IMR-90 (cell line): ENCODE measurements around the gene CITED4. TPM values are rescaled to one million over a fixed set of nuclear protein-coding genes. Genes with fewer than 3 reads are reported as not detected.

Experiments used
- ATAC-seq: fragments of 200-7000 bp; cut with Tn5 transposase; 2 replicates; pipeline ENCODE4 v1.9.1; 2020; ENCODE audit warnings: low read depth, mild to moderate bottlenecking, moderate library complexity
- BruUV-seq: library from RNA; stranded (reverse); fragments of 400-500 nt; replicated peaks from 2 replicates; lab custom pipeline; 2021; lab: Mats Ljungman, UMichigan
- CTCF ChIA-PET: fragments of 300-600 bp; formaldehyde crosslinking; extraction: SDS; loops from one replicate; lab custom pipeline; 2021; ENCODE audit warnings: antibody characterized with exemption; lab: Yijun Ruan, JAX
- POLR2A ChIA-PET: fragments of 300-600 bp; sonication (Branson Sonifier 250); formaldehyde crosslinking; loops from one replicate; lab custom pipeline; 2022; ENCODE audit warnings: antibody characterized with exemption; ENCODE audit not compliant: unreplicated experiment; lab: Charles Lee
- DNase-seq: peaks from one replicate; pipeline ENCODE4 v3.0.0; 2013
- H2AFZ ChIP-seq: replicated peaks from 2 replicates; pipeline ENCODE3; 2013; ENCODE audit warnings: low read length, mild to moderate bottlenecking; ENCODE audit not compliant: poor library complexity
- H2AK5ac ChIP-seq: 2 replicates; pipeline ENCODE4 v1.6.1; 2013; ENCODE audit warnings: low read depth, low read length, inconsistent platforms
- H2AK9ac ChIP-seq: replicated peaks from 2 replicates; pipeline ENCODE3; 2013; ENCODE audit warnings: mild to moderate bottlenecking, low read depth, low read length, moderate library complexity; ENCODE audit not compliant: poor library complexity
- H2BK120ac ChIP-seq: 2 replicates; pipeline ENCODE4 v1.6.1; 2013; ENCODE audit warnings: low read depth, low read length, inconsistent platforms
- H2BK15ac ChIP-seq: 3 replicates; pipeline ENCODE4 v1.6.1; 2013; ENCODE audit warnings: low read depth, low read length, inconsistent platforms
- H2BK20ac ChIP-seq: 2 replicates; pipeline ENCODE4 v1.6.1; 2013; ENCODE audit warnings: low read depth, mild to moderate bottlenecking, inconsistent platforms, low read length, moderate library complexity
- H2BK5ac ChIP-seq: 2 replicates; pipeline ENCODE4 v1.6.1; 2013; ENCODE audit warnings: mild to moderate bottlenecking, low read depth, low read length, inconsistent platforms; ENCODE audit not compliant: poor library complexity, severe bottlenecking
- H3K14ac ChIP-seq: replicated peaks from 2 replicates; pipeline ENCODE4 v1.6.1; 2013; ENCODE audit warnings: low read depth, low read length, inconsistent platforms
- H3K18ac ChIP-seq: 2 replicates; pipeline ENCODE4 v1.6.1; 2013; ENCODE audit warnings: low read depth, low read length, control low read depth
- H3K23ac ChIP-seq: 2 replicates; pipeline ENCODE4 v1.6.1; 2013; ENCODE audit warnings: low read depth, low read length, inconsistent platforms
- H3K27ac ChIP-seq: 2 replicates; pipeline ENCODE4 v1.5.1; 2013; ENCODE audit warnings: mild to moderate bottlenecking, control low read depth, low read length; ENCODE audit not compliant: insufficient read depth
- H3K27me3 ChIP-seq: 2 replicates; pipeline ENCODE4 v1.6.1; 2013; ENCODE audit warnings: low read length; ENCODE audit not compliant: control insufficient read depth, insufficient read depth
- H3K36me3 ChIP-seq: 2 replicates; pipeline ENCODE4 v1.6.1; 2013; ENCODE audit warnings: low read length, mixed read lengths; ENCODE audit not compliant: control insufficient read depth, insufficient read depth
- H3K4ac ChIP-seq: 2 replicates; pipeline ENCODE4 v1.6.1; 2013; ENCODE audit warnings: low read depth, low read length, inconsistent platforms
- H3K4me1 ChIP-seq: 2 replicates; pipeline ENCODE4 v1.6.1; 2013; ENCODE audit warnings: low read length, mixed read lengths; ENCODE audit not compliant: control insufficient read depth, insufficient read depth
- H3K4me2 ChIP-seq: 2 replicates; pipeline ENCODE4 v1.6.1; 2013; ENCODE audit warnings: low read depth, mild to moderate bottlenecking, control low read depth, low read length, moderate library complexity
- H3K4me3 ChIP-seq: 2 replicates; pipeline ENCODE4 v1.5.1; 2013; ENCODE audit warnings: low read depth, mild to moderate bottlenecking, control low read depth, low read length, moderate library complexity; ENCODE audit not compliant: insufficient read depth
- H3K56ac ChIP-seq: 2 replicates; pipeline ENCODE4 v1.6.1; 2013; ENCODE audit warnings: low read length, inconsistent platforms; ENCODE audit not compliant: insufficient read depth; ENCODE audit errors: extremely low read depth
- H3K79me1 ChIP-seq, 2 experiments: 2 replicates each; pipeline ENCODE4 v1.6.1; 2013; ENCODE audit warnings: low read length in 2 of 2, inconsistent platforms in 1 of 2, low read depth in 1 of 2
- H3K9ac ChIP-seq: 2 replicates; pipeline ENCODE4 v1.6.1; 2013; ENCODE audit warnings: low read depth, low read length, control low read depth
- H3K9me1 ChIP-seq: 2 replicates; pipeline ENCODE4 v1.6.1; 2013; ENCODE audit warnings: low read length, inconsistent platforms; ENCODE audit not compliant: insufficient read depth
- H3K9me3 ChIP-seq: 2 replicates; pipeline ENCODE4 v1.6.1; 2013; ENCODE audit warnings: low read length; ENCODE audit not compliant: control insufficient read depth, insufficient read depth
- H4K20me1 ChIP-seq: 2 replicates; pipeline ENCODE4 v1.6.1; 2013; ENCODE audit warnings: low read length, inconsistent platforms; ENCODE audit not compliant: insufficient read depth
- H4K5ac ChIP-seq: 2 replicates; pipeline ENCODE4 v1.6.1; 2013; ENCODE audit warnings: mild to moderate bottlenecking, low read depth, low read length, control low read depth
- H4K8ac ChIP-seq, 2 experiments: 2 replicates each; pipeline ENCODE4 v1.6.1; 2013; ENCODE audit warnings: low read depth in 2 of 2, low read length in 2 of 2, control low read depth in 1 of 2, inconsistent platforms in 1 of 2
- H4K91ac ChIP-seq: 2 replicates; pipeline ENCODE4 v1.6.1; 2013; ENCODE audit warnings: low read depth, low read length, inconsistent platforms; ENCODE audit not compliant: insufficient read depth
- CEBPB ChIP-seq: IDR thresholded peaks from 2 replicates; pipeline ENCODE4 v1.6.1; 2012; ENCODE audit warnings: low read depth, low read length, improper control_type of control experiment
- CHD1 ChIP-seq: IDR thresholded peaks from 2 replicates; pipeline ENCODE4 v1.6.1; 2012; ENCODE audit warnings: low read depth, low read length, improper control_type of control experiment
- FOS ChIP-seq: fragments of 150-350 bp; IDR thresholded peaks from 2 replicates; pipeline ENCODE4 v1.6.1; 2016; ENCODE audit warnings: low read depth, low read length
- MAZ ChIP-seq: IDR thresholded peaks from 2 replicates; pipeline ENCODE4 v1.6.1; 2012; ENCODE audit warnings: low read depth, mild to moderate bottlenecking, low read length, improper control_type of control experiment, moderate library complexity, borderline replicate concordance
- MXI1 ChIP-seq: IDR thresholded peaks from 2 replicates; pipeline ENCODE4 v1.6.1; 2012; ENCODE audit warnings: low read depth, mild to moderate bottlenecking, low read length, moderate library complexity, borderline replicate concordance
- NFE2L2 ChIP-seq: fragments of 150-350 bp; IDR thresholded peaks from 2 replicates; pipeline ENCODE4 v1.6.1; 2016; ENCODE audit warnings: low read depth, mild to moderate bottlenecking, low read length
- RAD21 ChIP-seq: IDR thresholded peaks from 2 replicates; pipeline ENCODE4 v1.6.1; 2012; ENCODE audit warnings: low read length, improper control_type of control experiment
- RFX5 ChIP-seq: IDR thresholded peaks from 2 replicates; pipeline ENCODE4 v1.8.0; 2012; ENCODE audit warnings: low read depth, mild to moderate bottlenecking, low read length, moderate library complexity
- WGBS, 2 experiments: methylation state at CpG; one replicate each; pipeline versions ENCODE4 v1.1.5 to v1.1.7; 2013; ENCODE audit warnings: missing lambda C conversion rate in 2 of 2; ENCODE audit not compliant: insufficient read length in 1 of 2; ENCODE audit errors: extremely low coverage in 2 of 2; 5-methylcytosine and 5-hydroxymethylcytosine counted together
- dilution Hi-C: fragments of 300-500 bp; cut with HindIII; formaldehyde crosslinking; loops from one replicate; pipeline ENCODE4 v1.14.3; 2018; ENCODE audit warnings: low sequenced_read_pairs; ENCODE audit not compliant: unreplicated experiment
- in situ Hi-C: fragments of 300-500 bp; cut with MboI; formaldehyde crosslinking; loops from 3 replicates; pipeline ENCODE4 v1.14.3; 2019; ENCODE audit warnings: low sequenced_read_pairs, inconsistent platforms, mixed read lengths
- intact Hi-C: fragments of 100-400 bp; cut with micrococcal nuclease; formaldehyde crosslinking; loops from 2 replicates; pipeline ENCODE4 v1.10.0; 2022
- polyA plus RNA-seq, 3 experiments: library from polyadenylated mRNA; depleted of rRNA; stranded (reverse); fragments of >200 nt; gene quantifications; 2 replicates each; pipeline ENCODE4 v1.2.3, GENCODE V29; 2012; ENCODE audit warnings: low replicate concordance in 1 of 3
- total RNA-seq: library from RNA; depleted of rRNA; stranded (reverse); fragments of >200 nt; gene quantifications from 2 replicates; pipeline ENCODE4 v1.2.3, GENCODE V29; 2012

Gene CITED4
- total and polyA plus RNA-seq, 2 of the 4 experiments (the other 2 are of a cell fraction) = under 0.01 to 1.6 TPM

GRCh38 chr1:40907899-40908298 is 45.7 kb upstream of the CITED4 start:
- Histone ChIP-seq H3K27me3 (no peaks in the 10 kb centered on the region), H3K9me3 (no peaks in the 10 kb centered on the region), H3K9ac (no peak overlapping the region), H3K4me3 (no peak overlapping the region), H4K8ac (no peak overlapping the region), H3K9me1 (no peaks in the 10 kb centered on the region; the same call in 1 of the 2 replicates), H3K4me1 (no peaks in the 10 kb centered on the region), H2AFZ (no peak overlapping the region), H4K5ac (no peak overlapping the region), H4K20me1 (no peaks in the 10 kb centered on the region), H2BK20ac (no peak overlapping the region), H3K4ac (no peak overlapping the region), H3K23ac (no peak overlapping the region), H2BK5ac (no peak overlapping the region), H3K79me1 (no peaks in the 10 kb centered on the region), H3K36me3 (no peaks in the 10 kb centered on the region), H3K56ac (no peak overlapping the region), H2AK5ac (no peak overlapping the region), H3K27ac (no peak overlapping the region), H2BK120ac (no peak overlapping the region), H4K91ac (no peak overlapping the region), H3K18ac (no peak overlapping the region), H3K4me2 (no peak overlapping the region), H2BK15ac (no peak overlapping the region), H2AK9ac (no peak overlapping the region), H3K14ac (no peak overlapping the region)
- ChIA-PET POLR2A (no interaction called here), CTCF (interaction anchor here (0.7 kb wide), 1 partner anchor 18 kb away, joined by 3 read pairs; no protein-coding TSS in a partner anchor)
- dilution Hi-C loops (no loop called here), in situ Hi-C loops (no loop called here), intact Hi-C loops (no loop called here)
- 80% methylated on average over 1 of the region's 4 CpGs; no CpG with 5 or more reads in 1 of the 2 experiments for WGBS, 2 experiments
- no peak for DNase-seq
- no TSS peak for BruUV-seq
- no peak for ATAC-seq
- no peak for TF ChIP-seq RFX5
- no peak for TF ChIP-seq MXI1
- TF ChIP-seq RAD21 = no peak
- no peak for TF ChIP-seq FOS
- TF ChIP-seq NFE2L2 = no peak
- TF ChIP-seq MAZ = no peak
- no peak for TF ChIP-seq CHD1
- TF ChIP-seq CEBPB = no peak
